A673 (cell line): Measurements from ENCODE around the gene POC5. TPM values are rescaled to one million over a fixed set of nuclear protein-coding genes. Genes with fewer than 3 reads are reported as not detected.

Experiments used
- BruUV-seq: library from RNA; stranded (reverse); fragments of 400-500 nt; replicated peaks from 2 replicates; lab custom pipeline; 2021; lab: Mats Ljungman, UMichigan
- CTCF ChIA-PET: fragments of 300-600 bp; sonication (Branson Sonifier 250); formaldehyde crosslinking; loops from one replicate; lab custom pipeline; 2022; ENCODE audit warnings: antibody characterized with exemption; lab: Charles Lee
- POLR2A ChIA-PET: fragments of 300-600 bp; sonication (Branson Sonifier 250); formaldehyde crosslinking; loops from one replicate; lab custom pipeline; 2022; ENCODE audit warnings: antibody characterized with exemption; ENCODE audit not compliant: low non-redundant PET; lab: Charles Lee
- DNase-seq: peaks from one replicate; pipeline ENCODE4 v3.0.0-alpha.2; 2015; ENCODE audit warnings: low spot score
- H3K27ac ChIP-seq: fragments of 200-600 bp; sonication (generic); 2 replicates; pipeline ENCODE4 v1.5.1; 2016; ENCODE audit warnings: mixed run types, low read depth, mild to moderate bottlenecking, mixed read lengths, antibody characterized with exemption, low read length; ENCODE audit not compliant: poor library complexity, severe bottlenecking
- H3K27me3 ChIP-seq: fragments of 200-600 bp; sonication (generic); replicated peaks from 2 replicates; pipeline ENCODE4 v1.6.1; 2017; ENCODE audit warnings: mixed run types, low read depth, mild to moderate bottlenecking, mixed read lengths, antibody characterized with exemption, low read length; ENCODE audit not compliant: insufficient read depth, poor library complexity
- H3K36me3 ChIP-seq: fragments of 200-600 bp; sonication (generic); 2 replicates; pipeline ENCODE4 v1.6.1; 2016; ENCODE audit warnings: mixed run types, mild to moderate bottlenecking, mixed read lengths, antibody characterized with exemption, low read length; ENCODE audit not compliant: insufficient read depth, poor library complexity, severe bottlenecking
- H3K4me1 ChIP-seq: fragments of 200-600 bp; sonication (generic); 2 replicates; pipeline ENCODE4 v1.6.1; 2017; ENCODE audit warnings: mixed run types, mild to moderate bottlenecking, mixed read lengths, antibody characterized with exemption, low read length; ENCODE audit not compliant: insufficient read depth, poor library complexity, severe bottlenecking
- H3K4me3 ChIP-seq: fragments of 200-600 bp; sonication (generic); 2 replicates; pipeline ENCODE4 v1.5.1; 2016; ENCODE audit warnings: low read depth, mixed run types, mild to moderate bottlenecking, mixed read lengths, low read length; ENCODE audit not compliant: poor library complexity, severe bottlenecking
- H3K9me3 ChIP-seq: fragments of 200-600 bp; sonication (generic); 2 replicates; pipeline ENCODE4 v1.6.1; 2016; ENCODE audit warnings: mixed run types, low read depth, mild to moderate bottlenecking, mixed read lengths, antibody characterized with exemption, low read length; ENCODE audit not compliant: poor library complexity, severe bottlenecking
- EZH2 ChIP-seq: fragments of 200-600 bp; sonication (generic); IDR thresholded peaks from 2 replicates; pipeline ENCODE4 v1.6.1; 2017; ENCODE audit warnings: borderline replicate concordance, low read depth, mild to moderate bottlenecking, mixed read lengths, antibody characterized with exemption, low read length; ENCODE audit not compliant: poor library complexity, severe bottlenecking
- intact Hi-C: fragments of 100-400 bp; cut with micrococcal nuclease; formaldehyde crosslinking; loops from one replicate; pipeline ENCODE4 v1.10.0; 2022; ENCODE audit not compliant: unreplicated experiment
- total RNA-seq: library from RNA; stranded (reverse); gene quantifications from 2 replicates; pipeline ENCODE4 v1.2.3, GENCODE V29; 2021
- TF ChIP-seq, protein P1 (sequence below): fragments of 300-800, 200-600 bp; sonication (generic); conservative IDR thresholded peaks from 2 replicates; pipeline ENCODE4 v1.5.1; 2017; ENCODE audit warnings: low read depth, mild to moderate bottlenecking, antibody characterized with exemption, low read length, moderate library complexity, mixed read lengths

The POC5 gene
- total RNA-seq, 1 experiment from 2014 or later: 28.5 TPM

DNA sequence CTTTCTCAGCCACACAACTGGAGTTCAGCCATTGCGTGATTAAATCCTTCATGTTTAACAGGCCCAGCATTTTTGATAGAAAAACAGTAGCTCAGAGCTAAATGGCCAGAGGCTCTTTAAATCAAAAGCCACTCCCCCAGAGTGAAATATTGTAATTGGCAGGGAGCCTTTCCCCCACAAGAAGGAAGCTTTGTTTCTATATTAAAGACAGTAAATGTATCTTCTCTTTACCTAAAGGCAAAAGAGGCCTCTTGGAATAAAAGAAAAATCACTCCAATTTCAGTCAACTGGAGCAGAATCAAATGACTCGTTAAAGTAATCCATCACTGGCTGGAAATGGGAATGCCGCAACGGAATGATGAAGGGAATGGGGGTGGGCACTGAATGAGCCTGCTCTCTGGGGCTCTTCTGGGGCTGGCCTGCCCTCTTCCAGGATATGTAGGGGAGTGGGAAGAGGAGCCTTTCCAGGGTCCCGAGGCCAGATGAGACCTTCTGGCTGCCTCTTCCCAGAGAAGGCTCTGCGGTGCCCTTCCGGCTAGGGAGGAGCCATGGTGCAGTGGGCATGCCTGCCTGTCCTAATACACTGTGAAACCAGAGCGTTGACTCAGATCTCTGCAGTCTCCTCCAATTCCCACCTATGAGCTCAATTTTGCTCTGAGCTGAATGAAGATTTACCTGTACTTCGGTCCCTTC lies 60.8 kb downstream of the POC5 start:
- TF ChIP-seq, protein P1, sequence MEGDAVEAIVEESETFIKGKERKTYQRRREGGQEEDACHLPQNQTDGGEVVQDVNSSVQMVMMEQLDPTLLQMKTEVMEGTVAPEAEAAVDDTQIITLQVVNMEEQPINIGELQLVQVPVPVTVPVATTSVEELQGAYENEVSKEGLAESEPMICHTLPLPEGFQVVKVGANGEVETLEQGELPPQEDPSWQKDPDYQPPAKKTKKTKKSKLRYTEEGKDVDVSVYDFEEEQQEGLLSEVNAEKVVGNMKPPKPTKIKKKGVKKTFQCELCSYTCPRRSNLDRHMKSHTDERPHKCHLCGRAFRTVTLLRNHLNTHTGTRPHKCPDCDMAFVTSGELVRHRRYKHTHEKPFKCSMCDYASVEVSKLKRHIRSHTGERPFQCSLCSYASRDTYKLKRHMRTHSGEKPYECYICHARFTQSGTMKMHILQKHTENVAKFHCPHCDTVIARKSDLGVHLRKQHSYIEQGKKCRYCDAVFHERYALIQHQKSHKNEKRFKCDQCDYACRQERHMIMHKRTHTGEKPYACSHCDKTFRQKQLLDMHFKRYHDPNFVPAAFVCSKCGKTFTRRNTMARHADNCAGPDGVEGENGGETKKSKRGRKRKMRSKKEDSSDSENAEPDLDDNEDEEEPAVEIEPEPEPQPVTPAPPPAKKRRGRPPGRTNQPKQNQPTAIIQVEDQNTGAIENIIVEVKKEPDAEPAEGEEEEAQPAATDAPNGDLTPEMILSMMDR: no peak
- TF ChIP-seq EZH2: no peak
- no peak overlapping the region for H3K4me3 ChIP-seq
- H3K27me3 ChIP-seq: no peaks in the 10 kb centered on the region
- BruUV-seq: no TSS peak
- ChIA-PET CTCF (no interaction called here), POLR2A (no interaction called here)
- no peak overlapping the region for H3K27ac ChIP-seq
- H3K9me3 ChIP-seq: no peaks in the 10 kb centered on the region
- H3K36me3 ChIP-seq: no peaks in the 10 kb centered on the region
- no peak for DNase-seq
- intact Hi-C loops: no loop called here
- H3K4me1 ChIP-seq: no peaks in the 10 kb centered on the region

DNA sequence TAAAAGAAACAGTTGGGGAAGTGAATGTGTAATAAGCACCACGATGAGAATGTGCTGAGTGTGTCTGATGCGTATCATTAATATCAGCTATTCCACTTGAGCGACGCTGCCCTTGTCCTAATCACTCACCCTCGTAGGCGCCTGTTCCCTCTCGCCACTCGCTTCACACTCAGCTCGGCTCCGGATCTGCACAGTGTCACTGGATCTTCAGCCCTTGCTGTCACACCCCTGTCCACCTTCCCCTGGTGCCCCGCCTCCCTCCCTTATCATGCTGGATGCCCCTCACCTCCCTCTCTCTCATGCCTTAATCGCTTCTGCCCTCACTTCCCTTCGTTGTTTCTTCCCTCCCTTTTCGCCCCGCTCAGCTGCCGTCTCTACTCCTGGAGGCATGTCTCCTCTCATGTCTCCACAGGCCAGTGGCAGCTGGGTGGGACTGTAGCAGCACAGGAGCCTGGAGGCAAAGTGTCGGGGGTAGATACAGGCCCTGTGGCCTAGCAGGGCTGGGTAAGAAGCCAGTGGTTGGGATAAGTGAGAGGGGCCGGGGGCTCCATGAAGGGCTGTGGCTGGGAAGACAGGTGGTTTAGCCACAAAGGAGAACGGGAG lies 62.4 kb downstream of the POC5 start:
- Histone ChIP-seq H3K4me1 (no peaks in the 10 kb centered on the region), H3K27ac (no peak overlapping the region), H3K36me3 (no peaks in the 10 kb centered on the region), H3K27me3 (no peaks in the 10 kb centered on the region), H3K9me3 (no peaks in the 10 kb centered on the region), H3K4me3 (no peak overlapping the region)
- DNase-seq: no peak
- no peak for TF ChIP-seq EZH2
- TF ChIP-seq, protein P1: no peak
- ChIA-PET CTCF (no interaction called here), POLR2A (no interaction called here)
- no TSS peak for BruUV-seq
- intact Hi-C loops: no loop called here

DNA sequence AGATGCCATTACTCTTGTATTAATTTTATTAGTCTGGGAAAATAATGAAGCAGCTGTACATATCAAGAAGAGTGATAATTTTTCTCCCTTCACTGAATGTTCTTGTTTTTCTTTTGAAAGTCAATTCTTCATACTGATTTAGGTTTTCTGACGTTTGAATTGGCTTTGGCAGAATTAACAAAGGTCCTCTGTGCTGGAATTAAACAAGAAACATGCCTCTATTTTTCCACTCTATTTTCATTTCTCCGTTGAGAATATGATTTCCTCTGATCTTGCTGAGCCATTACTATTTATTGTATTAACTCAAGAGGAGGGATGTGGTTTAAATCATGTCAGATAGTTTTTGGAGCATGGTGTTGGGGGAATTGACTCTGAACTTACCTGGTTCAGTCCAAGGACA lies 63.7 kb downstream of the POC5 start:
- DNase-seq: no peak
- intact Hi-C loops: no loop called here
- Histone ChIP-seq H3K36me3 (no peaks in the 10 kb centered on the region), H3K27ac (no peak overlapping the region), H3K4me3 (no peak overlapping the region), H3K9me3 (no peaks in the 10 kb centered on the region), H3K27me3 (no peaks in the 10 kb centered on the region), H3K4me1 (no peaks in the 10 kb centered on the region)
- POLR2A ChIA-PET: no interaction called here
- no peak for TF ChIP-seq EZH2
- TF ChIP-seq, protein P1: no peak
- BruUV-seq: no TSS peak
- CTCF ChIA-PET: no interaction called here
